ENCODE measurements around the gene RPS6KA2.

RPS6KA2 gene

GRCh38 chr6:166656230-166657151 is 29.4 kb upstream of the RPS6KA2 start:
- no peak for DNase-seq (ENCODE audit: low read depth)

- no peak for DNase-seq (ENCODE audit: low read depth)
These were observed 28.7 kb upstream of the RPS6KA2 start for GRCh38 chr6:166655713-166656229.

GRCh38 chr6:166655251-166655650 is 28.2 kb upstream of the RPS6KA2 start:
- no peak for DNase-seq (ENCODE audit: low read depth)

- DNase-seq (ENCODE audit: low read depth) = no peak
These were observed 27.5 kb upstream of the RPS6KA2 start for GRCh38 chr6:166654573-166654972.

GRCh38 chr6:166653639-166653941 is 26.5 kb upstream of the RPS6KA2 start:
- DNase-seq (ENCODE audit: low read depth) = no peak

GRCh38 chr6:166650824-166651807 is 24.1 kb upstream of the RPS6KA2 start:
- no peak for DNase-seq (ENCODE audit: low read depth)

- DNase-seq (ENCODE audit: low read depth) = no peak
These were observed 23.0 kb upstream of the RPS6KA2 start for GRCh38 chr6:166650047-166650446.

- DNase-seq (ENCODE audit: low read depth) = no peak
These were observed 21.8 kb upstream of the RPS6KA2 start for GRCh38 chr6:166648846-166649245.

GRCh38 chr6:166647896-166648295 is 20.8 kb upstream of the RPS6KA2 start:
- DNase-seq (ENCODE audit: low read depth) = no peak

GRCh38 chr6:166646716-166647115 is 19.7 kb upstream of the RPS6KA2 start:
- no peak for DNase-seq (ENCODE audit: low read depth)

GRCh38 chr6:166645896-166646295 is 18.8 kb upstream of the RPS6KA2 start:
- DNase-seq (ENCODE audit: low read depth) = no peak

GRCh38 chr6:166644681-166645080 is 17.6 kb upstream of the RPS6KA2 start:
- no peak for DNase-seq (ENCODE audit: low read depth)

- no peak for DNase-seq (ENCODE audit: low read depth)
These were observed 17.0 kb upstream of the RPS6KA2 start for GRCh38 chr6:166643891-166644590.

GRCh38 chr6:166642646-166643045 is 15.6 kb upstream of the RPS6KA2 start:
- DNase-seq (ENCODE audit: low read depth) = no peak

GRCh38 chr6:166640342-166641043 is 13.4 kb upstream of the RPS6KA2 start:
- no peak for DNase-seq (ENCODE audit: low read depth)

- no peak for DNase-seq (ENCODE audit: low read depth)
These were observed 12.9 kb upstream of the RPS6KA2 start for GRCh38 chr6:166639921-166640320.

GRCh38 chr6:166638573-166638964 is 11.5 kb upstream of the RPS6KA2 start:
- no peak for DNase-seq (ENCODE audit: low read depth)

GRCh38 chr6:166637812-166638572 is 10.9 kb upstream of the RPS6KA2 start:
- DNase-seq (ENCODE audit: low read depth) = no peak

- no peak for DNase-seq (ENCODE audit: low read depth)
These were observed 9.9 kb upstream of the RPS6KA2 start for GRCh38 chr6:166636934-166637333.

- no peak for DNase-seq (ENCODE audit: low read depth)
These were observed 9.3 kb upstream of the RPS6KA2 start for GRCh38 chr6:166636191-166636933.
